Hepatocyte (in vitro differentiated cells): ENCODE results near the gene FBXW11. TPM values are rescaled to one million over a fixed set of nuclear protein-coding genes. Genes with fewer than 3 reads are reported as not detected.

ENCODE experiments used
- DNase-seq: peaks from one replicate; pipeline ENCODE4 v3.0.0-alpha.2; 2016; ENCODE audit warnings: low spot score
- H2AFZ ChIP-seq: fragments of 200-600 bp; sonication (generic); 2 replicates; pipeline ENCODE4 v1.6.0; 2016; ENCODE audit warnings: antibody characterized with exemption, mild to moderate bottlenecking
- H3K27ac ChIP-seq: fragments of 200-600 bp; sonication (generic); 2 replicates; pipeline ENCODE4 v1.5.1; 2016; ENCODE audit warnings: mild to moderate bottlenecking
- H3K27me3 ChIP-seq: fragments of 200-600 bp; sonication (generic); 2 replicates; pipeline ENCODE4 v1.6.1; 2016
- H3K36me3 ChIP-seq: fragments of 200-600 bp; sonication (generic); replicated peaks from 2 replicates; pipeline ENCODE4 v1.5.1; 2016; ENCODE audit warnings: low read depth; ENCODE audit not compliant: insufficient read depth
- H3K4me1 ChIP-seq: fragments of 200-600 bp; sonication (generic); 2 replicates; pipeline ENCODE4 v1.5.1; 2016; ENCODE audit warnings: mild to moderate bottlenecking, moderate library complexity; ENCODE audit not compliant: insufficient read depth
- H3K4me2 ChIP-seq: fragments of 200-600 bp; sonication (generic); 2 replicates; pipeline ENCODE4 v1.6.0; 2016
- H3K4me3 ChIP-seq: fragments of 200-600 bp; sonication (generic); 2 replicates; pipeline ENCODE4 v1.5.1; 2016; ENCODE audit warnings: mild to moderate bottlenecking
- H3K79me2 ChIP-seq: fragments of 200-600 bp; sonication (generic); 2 replicates; pipeline ENCODE4 v1.6.0; 2017; ENCODE audit warnings: mild to moderate bottlenecking
- H3K9me2 ChIP-seq: fragments of 200-600 bp; sonication (generic); replicated peaks from 2 replicates; pipeline ENCODE4 v1.6.0; 2017; ENCODE audit warnings: mild to moderate bottlenecking; ENCODE audit not compliant: insufficient read depth
- H3K9me3 ChIP-seq: fragments of 200-600 bp; sonication (generic); 2 replicates; pipeline ENCODE4 v1.5.1; 2016; ENCODE audit warnings: low read depth, mild to moderate bottlenecking
- H4K20me1 ChIP-seq: fragments of 200-600 bp; sonication (generic); 2 replicates; pipeline ENCODE4 v1.6.0; 2016; ENCODE audit warnings: mild to moderate bottlenecking; ENCODE audit not compliant: insufficient read depth, poor library complexity, severe bottlenecking
- EZH2 ChIP-seq: fragments of 200-600 bp; sonication (generic); IDR thresholded peaks from 2 replicates; pipeline ENCODE4 v1.6.1; 2016; ENCODE audit warnings: antibody characterized with exemption, mild to moderate bottlenecking, borderline replicate concordance
- EZH2phosphoT487 ChIP-seq: fragments of 200-600 bp; sonication (generic); IDR thresholded peaks from one replicate; pipeline ENCODE4 v1.6.1; 2018; ENCODE audit warnings: antibody characterized with exemption, mild to moderate bottlenecking, low read depth, moderate library complexity; ENCODE audit not compliant: unreplicated experiment, severe bottlenecking
- WGBS: methylation state at CpG from one replicate; pipeline ENCODE4 v1.1.6; 2016; ENCODE audit warnings: low lambda C conversion rate; ENCODE audit errors: missing lambda C conversion rate; 5-methylcytosine and 5-hydroxymethylcytosine counted together
- polyA plus RNA-seq: library from polyadenylated mRNA; unstranded; fragments of >200 nt; fragmentation: Nextera tagmentation; extraction: Ambion mirVana; gene quantifications from 2 replicates; pipeline ENCODE4 v1.2.1, GENCODE V29; 2016
- total RNA-seq: library from RNA; depleted of rRNA; stranded (reverse); fragments of >200 nt; gene quantifications from 2 replicates; pipeline ENCODE4 v1.2.3, GENCODE V29; 2014
- TF ChIP-seq, protein P1 (sequence below): fragments of 200-600 bp; sonication (generic); IDR thresholded peaks from 2 replicates; pipeline ENCODE4 v1.5.1; 2016; ENCODE audit warnings: antibody characterized with exemption, mild to moderate bottlenecking; ENCODE audit not compliant: poor library complexity

FBXW11 gene
- total and polyA plus RNA-seq, 2 experiments from 2014 or later: 38.0 to 73.4 TPM

DNA sequence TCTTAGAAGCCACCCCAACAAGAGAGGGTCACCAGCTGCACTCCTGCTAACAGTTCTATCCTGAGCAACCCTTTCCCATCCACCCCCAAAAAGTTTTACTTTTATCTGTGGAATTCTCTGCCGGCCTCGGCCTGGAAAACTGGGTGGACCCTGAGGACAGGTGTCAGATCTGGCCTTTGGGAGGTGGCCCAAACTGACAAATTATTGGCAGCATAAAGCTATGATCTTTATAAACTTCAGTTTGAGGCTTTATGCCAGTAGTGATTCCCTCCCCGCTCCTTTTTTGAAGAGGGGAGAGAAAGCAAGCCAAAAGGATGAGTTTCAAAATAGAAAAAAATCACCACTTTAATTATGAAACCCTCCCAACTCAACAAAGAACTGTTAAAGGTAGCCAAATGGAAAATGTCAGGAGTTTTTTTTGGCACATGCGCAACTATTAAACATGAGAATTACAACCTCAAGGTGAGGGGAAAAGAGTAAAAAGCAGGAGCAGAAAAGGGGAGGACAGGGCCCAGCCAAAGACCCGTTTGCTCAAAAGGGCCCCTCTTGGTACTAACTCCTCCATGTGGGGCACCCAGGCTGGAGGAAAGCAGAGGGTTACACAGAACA, 49.4 kb downstream of the FBXW11 start:
- Histone ChIP-seq H3K4me3 (no peak overlapping the region), H3K36me3 (no peaks in the 10 kb centered on the region), H3K27me3 (no peaks in the 10 kb centered on the region), H3K4me1 (peaks cover 35% of the 10 kb centered on the region), H3K9me3 (no peaks in the 10 kb centered on the region), H3K27ac (no peak overlapping the region), H4K20me1 (peaks cover 77% of the 10 kb centered on the region), H3K4me2 (no peak overlapping the region), H3K79me2 (peaks cover 99% of the 10 kb centered on the region), H3K9me2 (no peaks in the 10 kb centered on the region), H2AFZ (no peak overlapping the region)
- WGBS: 76% methylated on average over 5 of the region's 5 CpGs
- no peak for DNase-seq
- TF ChIP-seq EZH2phosphoT487 (no peak), EZH2 (no peak)
- TF ChIP-seq, protein P1, sequence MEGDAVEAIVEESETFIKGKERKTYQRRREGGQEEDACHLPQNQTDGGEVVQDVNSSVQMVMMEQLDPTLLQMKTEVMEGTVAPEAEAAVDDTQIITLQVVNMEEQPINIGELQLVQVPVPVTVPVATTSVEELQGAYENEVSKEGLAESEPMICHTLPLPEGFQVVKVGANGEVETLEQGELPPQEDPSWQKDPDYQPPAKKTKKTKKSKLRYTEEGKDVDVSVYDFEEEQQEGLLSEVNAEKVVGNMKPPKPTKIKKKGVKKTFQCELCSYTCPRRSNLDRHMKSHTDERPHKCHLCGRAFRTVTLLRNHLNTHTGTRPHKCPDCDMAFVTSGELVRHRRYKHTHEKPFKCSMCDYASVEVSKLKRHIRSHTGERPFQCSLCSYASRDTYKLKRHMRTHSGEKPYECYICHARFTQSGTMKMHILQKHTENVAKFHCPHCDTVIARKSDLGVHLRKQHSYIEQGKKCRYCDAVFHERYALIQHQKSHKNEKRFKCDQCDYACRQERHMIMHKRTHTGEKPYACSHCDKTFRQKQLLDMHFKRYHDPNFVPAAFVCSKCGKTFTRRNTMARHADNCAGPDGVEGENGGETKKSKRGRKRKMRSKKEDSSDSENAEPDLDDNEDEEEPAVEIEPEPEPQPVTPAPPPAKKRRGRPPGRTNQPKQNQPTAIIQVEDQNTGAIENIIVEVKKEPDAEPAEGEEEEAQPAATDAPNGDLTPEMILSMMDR: no peak

DNA sequence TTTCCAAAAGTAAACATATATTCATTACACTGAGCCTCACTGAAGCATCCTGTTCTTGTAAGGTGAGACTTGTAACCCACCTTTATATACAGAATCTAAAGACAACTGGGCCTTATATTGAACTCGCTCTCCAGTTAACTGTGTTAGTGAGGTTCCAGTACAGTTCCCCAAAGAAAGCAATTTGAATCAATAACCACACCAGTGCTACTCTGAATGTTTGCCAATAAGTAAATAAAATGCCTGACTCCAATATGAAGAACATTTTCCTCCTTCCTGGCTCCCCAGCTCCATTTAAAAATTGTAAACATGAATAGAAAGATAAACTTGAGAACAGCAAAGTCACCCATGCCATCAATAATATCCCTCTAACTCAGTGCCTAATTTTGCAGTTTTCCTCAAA, 50.1 kb downstream of the FBXW11 start:
- Histone ChIP-seq H3K27me3 (no peaks in the 10 kb centered on the region), H4K20me1 (peaks cover 74% of the 10 kb centered on the region)

DNA sequence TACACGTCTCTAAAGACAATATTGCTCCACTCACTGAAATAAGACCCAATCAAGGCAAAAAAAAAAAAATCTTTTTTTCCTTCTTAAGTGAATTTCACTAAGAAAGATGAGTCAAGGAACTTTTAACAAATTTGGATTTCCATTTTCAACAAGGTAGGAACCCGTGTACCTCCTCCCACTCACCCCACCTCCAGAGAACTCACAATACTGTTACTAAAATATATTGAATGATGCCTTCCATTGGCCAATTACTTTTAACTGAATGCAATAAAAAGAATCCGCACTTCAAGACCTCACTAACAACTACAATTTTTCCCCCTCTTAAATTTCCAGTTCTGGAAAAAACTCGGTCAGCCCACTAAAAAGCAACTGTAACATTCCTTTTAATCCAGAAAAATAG, 50.7 kb downstream of the FBXW11 start:
- WGBS: 83% methylated on average over 4 of the region's 4 CpGs
- Histone ChIP-seq H3K9me3 (no peaks in the 10 kb centered on the region), H2AFZ (no peak overlapping the region), H3K36me3 (no peaks in the 10 kb centered on the region), H3K27me3 (no peaks in the 10 kb centered on the region), H3K79me2 (peaks cover 99% of the 10 kb centered on the region), H4K20me1 (peaks cover 68% of the 10 kb centered on the region), H3K4me1 (peaks cover 35% of the 10 kb centered on the region), H3K4me2 (no peak overlapping the region), H3K27ac (no peak overlapping the region), H3K4me3 (no peak overlapping the region), H3K9me2 (no peaks in the 10 kb centered on the region)
- TF ChIP-seq EZH2 (no peak), EZH2phosphoT487 (no peak)
- TF ChIP-seq, protein P1: no peak
- no peak for DNase-seq

More for the DNA sequence above, 50.1 kb downstream of the FBXW11 start:
- Histone ChIP-seq H2AFZ (no peak overlapping the region), H3K4me2 (no peak overlapping the region), H3K27ac (no peak overlapping the region), H3K4me3 (no peak overlapping the region), H3K4me1 (peaks cover 35% of the 10 kb centered on the region), H3K36me3 (no peaks in the 10 kb centered on the region), H3K79me2 (peaks cover 99% of the 10 kb centered on the region), H3K9me2 (no peaks in the 10 kb centered on the region), H3K9me3 (no peaks in the 10 kb centered on the region)
- 88% methylated on average over 1 of the region's 1 CpG for WGBS
- DNase-seq: no peak
- TF ChIP-seq, protein P1: no peak

DNA sequence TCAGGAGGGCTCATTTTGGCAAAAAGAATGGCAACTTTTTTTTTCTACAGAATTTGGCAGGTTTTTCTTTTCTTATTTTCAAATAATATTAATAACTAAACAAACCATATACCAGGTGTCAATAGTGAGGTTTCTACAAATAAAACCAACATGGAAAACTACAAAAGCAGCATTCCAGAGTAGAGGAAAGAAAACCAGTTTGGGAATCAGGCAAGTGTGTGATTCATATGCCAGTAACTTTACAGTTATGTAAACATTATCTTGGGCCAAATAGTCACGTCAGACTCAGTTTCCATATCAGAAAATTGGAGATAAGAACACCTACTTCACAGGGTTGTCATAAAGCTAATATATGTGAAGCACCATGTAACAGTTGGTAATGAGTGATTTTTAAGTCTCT, 51.7 kb downstream of the FBXW11 start:
- WGBS: 29% methylated on average over 1 of the region's 1 CpG
- peak overlapping the region; percentile 4 for H3K4me2 ChIP-seq
- H3K4me1 ChIP-seq: peaks cover 35% of the 10 kb centered on the region

More for the DNA sequence above, 51.7 kb downstream of the FBXW11 start:
- Histone ChIP-seq H3K27me3 (no peaks in the 10 kb centered on the region), H3K79me2 (peaks cover 99% of the 10 kb centered on the region), H3K27ac (peak overlapping the region; percentile 20), H3K9me2 (no peaks in the 10 kb centered on the region), H3K4me3 (no peak overlapping the region), H3K9me3 (no peaks in the 10 kb centered on the region), H2AFZ (no peak overlapping the region), H3K36me3 (no peaks in the 10 kb centered on the region), H4K20me1 (peaks cover 70% of the 10 kb centered on the region)
- TF ChIP-seq EZH2 (no peak), EZH2phosphoT487 (no peak)
- TF ChIP-seq, protein P1: no peak
- DNase-seq: no peak
